Chondrocyte (in vitro differentiated cells): ENCODE measurements around the gene ELL2. TPM values are rescaled to one million over a fixed set of nuclear protein-coding genes. Genes with fewer than 3 reads are reported as not detected.

ENCODE experiments used
- DNase-seq: peaks from one replicate; pipeline ENCODE4 v3.0.0; 2021; ENCODE audit warnings: mixed read lengths, low spot score
- H3K27ac Mint-ChIP-seq: one replicate; pipeline ENCODE4 v1.8.0; 2021; ENCODE audit warnings: mild to moderate bottlenecking, moderate library complexity, mixed read lengths; ENCODE audit not compliant: unreplicated experiment
- H3K27me3 Mint-ChIP-seq: 2 replicates; pipeline ENCODE4 v1.8.0; 2021; ENCODE audit warnings: low read depth, mixed read lengths
- H3K36me3 Mint-ChIP-seq: 2 replicates; pipeline ENCODE4 v1.8.0; 2021; ENCODE audit warnings: low read depth, mixed read lengths
- H3K4me1 Mint-ChIP-seq: 2 replicates; pipeline ENCODE4 v1.8.0; 2021; ENCODE audit warnings: low read depth, mild to moderate bottlenecking, mixed read lengths
- H3K4me3 Mint-ChIP-seq: one replicate; pipeline ENCODE4 v1.8.0; 2021; ENCODE audit warnings: mild to moderate bottlenecking, moderate library complexity, mixed read lengths; ENCODE audit not compliant: unreplicated experiment
- H3K9me3 Mint-ChIP-seq: 2 replicates; pipeline ENCODE4 v1.8.0; 2021; ENCODE audit warnings: low read depth, mixed read lengths
- CTCF ChIP-seq: fragments of 200-600 bp; sonication (generic); IDR thresholded peaks from 2 replicates; pipeline ENCODE4 v1.5.0; 2021; ENCODE audit warnings: antibody characterized with exemption, mild to moderate bottlenecking, moderate library complexity
- total RNA-seq: library from RNA; stranded (reverse); gene quantifications from 3 replicates; pipeline ENCODE4 v1.2.1, GENCODE V29; 2021

The ELL2 gene
- total RNA-seq, 1 donor from 2014 or later: 51.7 TPM

DNA sequence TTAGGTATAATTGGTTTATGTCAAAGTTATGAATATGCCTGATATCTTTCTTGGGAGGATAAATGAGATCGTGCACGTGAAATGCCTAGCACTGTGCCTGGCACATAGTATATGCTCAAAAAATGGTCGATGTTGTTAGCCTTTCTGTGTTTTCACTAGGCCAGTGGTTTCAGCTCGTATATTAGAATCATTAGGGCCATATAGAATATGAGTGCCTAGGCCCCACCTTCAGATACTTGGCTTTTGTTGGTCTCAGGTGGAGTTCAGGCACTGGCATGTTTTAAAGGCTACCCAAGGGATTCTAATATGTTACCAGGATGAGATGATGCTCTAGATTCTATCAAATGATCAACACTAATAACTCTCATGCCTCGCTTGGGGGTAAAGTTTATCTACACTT lies 56.8 kb downstream of the ELL2 start:
- H3K27ac Mint-ChIP-seq: no peak overlapping the region
- DNase-seq: no peak
- H3K4me3 Mint-ChIP-seq: no peak overlapping the region
- TF ChIP-seq CTCF: no peak
- H3K4me1 Mint-ChIP-seq: peaks cover 34% of the 10 kb centered on the region
- H3K27me3 Mint-ChIP-seq: no peaks in the 10 kb centered on the region
- no peaks in the 10 kb centered on the region for H3K9me3 Mint-ChIP-seq
- H3K36me3 Mint-ChIP-seq: peaks cover 21% of the 10 kb centered on the region

DNA sequence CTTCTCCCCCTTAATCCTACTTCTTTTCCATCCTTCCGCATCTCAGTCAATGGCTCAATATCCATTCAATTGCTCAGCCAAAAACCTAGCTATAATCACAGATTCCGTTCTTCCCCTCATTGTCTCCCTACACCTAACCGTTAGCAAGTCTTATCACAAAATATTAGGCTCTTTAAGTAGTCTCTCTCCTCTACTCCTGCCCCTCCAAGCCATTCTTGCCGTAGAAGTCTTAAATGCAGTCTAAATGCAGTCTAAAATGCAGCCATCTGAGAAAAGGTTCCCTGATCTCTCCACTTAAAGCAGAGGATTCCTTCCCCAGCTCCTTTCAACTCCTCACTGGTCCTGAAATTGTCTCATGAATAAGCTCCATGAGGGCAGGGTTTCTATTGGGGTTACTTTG lies 57.8 kb downstream of the ELL2 start:
- TF ChIP-seq CTCF: no peak
- H3K4me3 Mint-ChIP-seq: no peak overlapping the region
- peaks cover 25% of the 10 kb centered on the region for H3K4me1 Mint-ChIP-seq
- no peak for DNase-seq
- peak overlapping the region; percentile 46 for H3K27ac Mint-ChIP-seq
- H3K9me3 Mint-ChIP-seq: no peaks in the 10 kb centered on the region
- H3K36me3 Mint-ChIP-seq: peaks cover 26% of the 10 kb centered on the region
- no peaks in the 10 kb centered on the region for H3K27me3 Mint-ChIP-seq

GRCh38 chr5:95901676-95902627 lies 59.7 kb downstream of the ELL2 start:
- Mint-ChIP-seq H3K36me3 (peaks cover 39% of the 10 kb centered on the region), H3K27ac (no peak overlapping the region), H3K4me1 (peaks cover 14% of the 10 kb centered on the region), H3K4me3 (no peak overlapping the region), H3K9me3 (no peaks in the 10 kb centered on the region), H3K27me3 (no peaks in the 10 kb centered on the region)
- TF ChIP-seq CTCF: no peak
- no peak for DNase-seq

DNA sequence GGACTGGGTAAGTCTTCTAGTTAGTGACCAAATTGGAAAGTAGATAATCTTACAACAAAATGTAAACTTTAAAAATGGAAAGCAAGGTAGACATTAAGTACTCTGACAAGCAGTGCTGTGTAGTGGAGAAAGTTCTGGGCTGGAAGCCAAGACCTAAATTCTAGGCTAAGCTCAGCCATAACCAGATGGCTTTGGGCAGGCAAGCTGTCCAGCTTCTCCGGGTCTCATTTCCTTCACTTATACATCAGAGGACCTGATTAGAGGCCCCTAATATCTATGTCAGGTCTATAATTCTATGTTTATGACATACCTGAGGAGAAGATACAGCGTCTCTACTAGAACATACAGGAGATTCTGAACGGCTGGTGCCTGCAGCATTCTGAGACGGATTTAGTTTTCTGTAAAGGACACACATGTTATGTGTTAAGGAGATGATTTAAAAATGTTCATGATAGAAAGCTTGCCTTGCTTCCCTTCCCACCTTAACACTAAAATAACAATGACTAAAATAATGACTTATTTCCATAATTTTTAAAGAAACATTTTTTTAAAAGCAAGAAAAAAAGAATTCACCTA lies 61.2 kb downstream of the ELL2 start:
- no peak for DNase-seq
- H3K4me3 Mint-ChIP-seq: no peak overlapping the region
- H3K27me3 Mint-ChIP-seq: no peaks in the 10 kb centered on the region
- H3K27ac Mint-ChIP-seq: peak overlapping the region; percentile 8
- no peak for TF ChIP-seq CTCF
- H3K9me3 Mint-ChIP-seq: no peaks in the 10 kb centered on the region
- peaks cover 15% of the 10 kb centered on the region for H3K4me1 Mint-ChIP-seq
- H3K36me3 Mint-ChIP-seq: peaks cover 47% of the 10 kb centered on the region

DNA sequence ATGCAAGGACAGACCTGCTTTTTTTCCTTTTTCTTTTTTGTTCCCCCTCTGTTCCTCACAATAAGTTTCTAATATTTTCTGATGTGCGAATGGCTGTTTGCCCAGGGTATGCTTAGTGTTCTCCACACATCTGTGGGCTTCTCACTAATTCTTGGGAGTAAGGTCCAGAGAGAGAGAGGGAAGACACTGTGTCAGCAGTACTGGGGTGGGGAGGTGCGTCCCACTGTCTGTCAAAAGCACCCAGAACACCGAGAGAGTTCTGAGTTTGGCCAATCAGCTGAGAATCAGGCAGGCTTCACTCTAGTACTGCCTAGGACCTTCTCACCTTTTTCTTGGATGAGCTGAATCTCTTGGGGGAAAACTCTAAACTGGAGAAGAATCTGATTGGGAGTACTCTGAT lies 61.8 kb downstream of the ELL2 start:
- H3K9me3 Mint-ChIP-seq: no peaks in the 10 kb centered on the region
- H3K4me1 Mint-ChIP-seq: peaks cover 15% of the 10 kb centered on the region
- no peaks in the 10 kb centered on the region for H3K27me3 Mint-ChIP-seq
- no peak for TF ChIP-seq CTCF
- no peak for DNase-seq
- no peak overlapping the region for H3K27ac Mint-ChIP-seq
- peaks cover 49% of the 10 kb centered on the region for H3K36me3 Mint-ChIP-seq
- no peak overlapping the region for H3K4me3 Mint-ChIP-seq
